Endodermal cell (in vitro differentiated cells): Measurements from ENCODE around the gene PRMT5. TPM values are rescaled to one million over a fixed set of nuclear protein-coding genes. Genes with fewer than 3 reads are reported as not detected.

Experiments
- DNase-seq: peaks from one replicate; pipeline ENCODE4 v3.0.0-alpha.2; 2017
- H3K27ac ChIP-seq: 2 replicates; pipeline ENCODE4 v1.5.1; 2013; ENCODE audit warnings: mild to moderate bottlenecking, low read depth, low read length, moderate library complexity
- H3K27me3 ChIP-seq: 2 replicates; pipeline ENCODE4 v1.6.1; 2013; ENCODE audit warnings: mild to moderate bottlenecking, low read length, moderate library complexity; ENCODE audit not compliant: insufficient read depth, control insufficient read depth, poor library complexity, severe bottlenecking
- H3K36me3 ChIP-seq: 2 replicates; pipeline ENCODE4 v1.7.0; 2013; ENCODE audit warnings: mild to moderate bottlenecking, low read length, moderate library complexity; ENCODE audit not compliant: control insufficient read depth, insufficient read depth
- H3K4me1 ChIP-seq: one replicate; pipeline ENCODE4 v1.7.0; 2013; ENCODE audit warnings: low read length; ENCODE audit not compliant: control insufficient read depth, insufficient read depth
- H3K4me3 ChIP-seq: 2 replicates; pipeline ENCODE4 v1.5.1; 2013; ENCODE audit warnings: mild to moderate bottlenecking, low read length, moderate library complexity
- H3K9ac ChIP-seq: 2 replicates; pipeline ENCODE4 v1.6.1; 2013; ENCODE audit warnings: mild to moderate bottlenecking, low read length, moderate library complexity; ENCODE audit not compliant: poor library complexity, severe bottlenecking; ENCODE audit errors: extremely low read depth
- H3K9me3 ChIP-seq: 2 replicates; pipeline ENCODE4 v1.6.1; 2013; ENCODE audit warnings: mild to moderate bottlenecking, low read length, moderate library complexity; ENCODE audit not compliant: control insufficient read depth
- H3K27ac Mint-ChIP-seq: 2 replicates; pipeline ENCODE4 v1.8.0; 2020; ENCODE audit warnings: mixed read lengths
- H3K27me3 Mint-ChIP-seq: 2 replicates; pipeline ENCODE4 v1.8.0; 2021; ENCODE audit warnings: mild to moderate bottlenecking, mixed read lengths; ENCODE audit not compliant: insufficient read depth
- H3K36me3 Mint-ChIP-seq: 2 replicates; pipeline ENCODE4 v1.8.0; 2020; ENCODE audit warnings: low read depth, mixed read lengths
- H3K4me1 Mint-ChIP-seq: 2 replicates; pipeline ENCODE4 v1.8.0; 2020; ENCODE audit warnings: mixed read lengths
- H3K4me3 Mint-ChIP-seq: 2 replicates; pipeline ENCODE4 v1.8.0; 2020; ENCODE audit warnings: mild to moderate bottlenecking, moderate library complexity, mixed read lengths
- H3K9me3 Mint-ChIP-seq: 2 replicates; pipeline ENCODE4 v1.8.0; 2020; ENCODE audit warnings: mild to moderate bottlenecking, mixed read lengths
- CTCF ChIP-seq: fragments of 200-600 bp; sonication (generic); conservative IDR thresholded peaks from 2 replicates; pipeline ENCODE4 v1.5.0; 2021; ENCODE audit warnings: antibody characterized with exemption, mild to moderate bottlenecking
- WGBS, 2 experiments: methylation state at CpG; one replicate each; pipeline versions ENCODE4 v1.1.5 to v1.1.7; 2013; ENCODE audit warnings: missing lambda C conversion rate in 2 of 2, mixed read lengths in 1 of 2; ENCODE audit not compliant: insufficient coverage in 1 of 2, insufficient read length in 1 of 2; 5-methylcytosine and 5-hydroxymethylcytosine counted together
- long read RNA-seq, 4 experiments: library from polyadenylated mRNA in 2 of 4; library from RNA in 1 of 4; library from capped mRNA in 1 of 4; stranded (forward) in 3 of 4; unstranded in 1 of 4; transcript quantifications; one replicate each; pipeline ENCODE4 v2.0.0, GENCODE V29; 2020 to 2021; ENCODE audit warnings: inconsistent platforms in 1 of 4
- polyA plus RNA-seq, 2 experiments: library from polyadenylated mRNA; stranded (reverse); fragments of 50-300 nt; gene quantifications; one replicate each; pipeline ENCODE4 v1.2.3, GENCODE V29; 2013
- total RNA-seq, 2 donors: library from RNA; stranded (reverse); fragmentation: NEBNext Ultra II Directional in 1 of 2; extraction: Animal tissue kit (Norgen Biotek cat#: 25700) in 1 of 2; gene quantifications; 2 replicates in 1 of 2; 3 replicates in 1 of 2; pipeline ENCODE4 v1.2.1, GENCODE V29; 2021

Gene PRMT5
- 100 to 1,000 TPM; 111 to 112 TPM for total RNA-seq
- 114 TPM for polyA plus RNA-seq (2013, experiment 1 of 2)
- 97.8 TPM for polyA plus RNA-seq (2013, experiment 2 of 2)
- long read RNA-seq, experiment 1, transcript PRMT5-202 (17 exons, 2,531 nt): major isoform, 18 of 47 reads
- long read RNA-seq, experiment 1, partial matches to known transcripts: 15 of 47 reads
- long read RNA-seq, experiment 1, other reads (novel, unspliced or antisense): 13 of 47 reads
- long read RNA-seq, experiment 2, transcript PRMT5-202 (17 exons, 2,531 nt): major isoform, 127 of 177 reads
- long read RNA-seq, experiment 2, transcript PRMT5-213 (16 exons, 1,857 nt): minor isoform, 5 of 177 reads
- long read RNA-seq, experiment 2, partial matches to known transcripts: 14 of 177 reads
- long read RNA-seq, experiment 2, other reads (novel, unspliced or antisense): 28 of 177 reads
- long read RNA-seq, experiment 3, transcript PRMT5-204 (17 exons, 2,418 nt): minor isoform, 8 of 451 reads
- long read RNA-seq, experiment 3, transcript PRMT5-202 (17 exons, 2,531 nt): major isoform, 310 of 451 reads
- long read RNA-seq, experiment 3, partial matches to known transcripts: 14 of 451 reads
- long read RNA-seq, experiment 3, other reads (novel, unspliced or antisense): 115 of 451 reads
- long read RNA-seq, experiment 4, transcript PRMT5-202 (17 exons, 2,531 nt): major isoform, 38 of 67 reads
- long read RNA-seq, experiment 4, partial matches to known transcripts: 12 of 67 reads
- long read RNA-seq, experiment 4, other reads (novel, unspliced or antisense): 16 of 67 reads

GRCh38 chr14:22929104-22929960 is at the start of gene PRMT5:
Gene PRMT5, minus strand, starts transcription at chr14:22929376. Its CDS starts 15 bp downstream, at chr14:22929361.
- Histone ChIP-seq H3K9me3 (no peaks in the 10 kb centered on the region), H3K27me3 (no peaks in the 10 kb centered on the region), H3K36me3 (peaks cover 27% of the 10 kb centered on the region), H3K4me1 (peaks cover 13% of the 10 kb centered on the region), H3K9ac (peak within 1 kb of the TSS; percentile 66), H3K4me3 (peak within 1 kb of the TSS; percentile 92), H3K27ac (peak within 1 kb of the TSS; percentile 64)
- peaks cover 31% of the 10 kb centered on the region for H3K36me3 Mint-ChIP-seq
- H3K4me1 Mint-ChIP-seq: peaks cover 21% of the 10 kb centered on the region
- no peak within 1 kb of the TSS for H3K4me3 Mint-ChIP-seq
- no peaks in the 10 kb centered on the region for H3K9me3 Mint-ChIP-seq
- H3K27ac Mint-ChIP-seq: no peak within 1 kb of the TSS
- no peak for TF ChIP-seq CTCF
- WGBS, 2 experiments: 1 to 3% methylated on average over 31 to 51 of the region's 51 CpGs
- no peaks in the 10 kb centered on the region for H3K27me3 Mint-ChIP-seq
- DNase-seq: peak; percentile 99

- peaks cover 26% of the 10 kb centered on the region for H3K4me1 ChIP-seq
- H3K27ac Mint-ChIP-seq: peak overlapping the region; percentile 98
- H3K4me3 Mint-ChIP-seq: no peak overlapping the region
- H3K27me3 Mint-ChIP-seq: peaks cover 18% of the 10 kb centered on the region
- DNase-seq: no peak
- H3K9me3 ChIP-seq: no peaks in the 10 kb centered on the region
- H3K36me3 ChIP-seq: peaks cover 39% of the 10 kb centered on the region
- no peaks in the 10 kb centered on the region for H3K27me3 ChIP-seq
- H3K9me3 Mint-ChIP-seq: no peaks in the 10 kb centered on the region
- no peak for TF ChIP-seq CTCF
- whole genome bisulfite sequencing, 2 experiments: 67 to 84% methylated on average over 1 to 3 of the region's 3 CpGs
- peak overlapping the region; percentile 62 for H3K9ac ChIP-seq
- peak overlapping the region; percentile 88 for H3K4me3 ChIP-seq
- peaks cover 41% of the 10 kb centered on the region for H3K36me3 Mint-ChIP-seq
- H3K4me1 Mint-ChIP-seq: peaks cover 47% of the 10 kb centered on the region
- peak overlapping the region; percentile 89 for H3K27ac ChIP-seq
Measured at GRCh38 chr14:22978487-22978837, 49.3 kb upstream of the PRMT5 start.
